Measurements from ENCODE around the gene ETHE1. TPM values are rescaled to one million over a fixed set of nuclear protein-coding genes. Genes with fewer than 3 reads are reported as not detected.

The ETHE1 gene
- total RNA-seq, 3 donors from 2014 or later = 235 to 713 (median 450) TPM

GRCh38 chr19:43562698-43563241, 35.8 kb upstream of the ETHE1 start:
- H3K9me3 ChIP-seq = no peaks in the 10 kb centered on the region
- intact Hi-C loops (cut with DNase I, micrococcal nuclease) = no loop called here
- peak; percentile 83 for ATAC-seq
- no peaks in the 10 kb centered on the region for H3K4me1 ChIP-seq (ENCODE audit: low read depth)
- no peak for TF ChIP-seq CTCF (IDR thresholded peaks at IDR 0.05)
- H3K36me3 ChIP-seq (ENCODE audit: low read depth) = no peaks in the 10 kb centered on the region
- DNase-seq = peak; percentile 66 to 91 (median 76)
- no peak overlapping the region for H3K4me3 ChIP-seq

- no peak for DNase-seq
- no peaks in the 10 kb centered on the region for H3K36me3 ChIP-seq (ENCODE audit: low read depth)
- no peak for TF ChIP-seq CTCF (IDR thresholded peaks at IDR 0.05)
- intact Hi-C loops (cut with DNase I, micrococcal nuclease) = no loop called here
- no peaks in the 10 kb centered on the region for H3K4me1 ChIP-seq (ENCODE audit: low read depth)
- no peak overlapping the region for H3K4me3 ChIP-seq
- ATAC-seq = peak; percentile 7
- H3K9me3 ChIP-seq = no peaks in the 10 kb centered on the region
Observed at GRCh38 chr19:43562226-43562697, 35.3 kb upstream of the ETHE1 start.

GRCh38 chr19:43561139-43561970, 34.4 kb upstream of the ETHE1 start:
- H3K4me3 ChIP-seq = no peak overlapping the region
- DNase-seq = no peak
- no peaks in the 10 kb centered on the region for H3K4me1 ChIP-seq (ENCODE audit: low read depth)
- H3K36me3 ChIP-seq (ENCODE audit: low read depth) = no peaks in the 10 kb centered on the region
- no peak for TF ChIP-seq CTCF (IDR thresholded peaks at IDR 0.05)
- no peak for ATAC-seq
- intact Hi-C loops (cut with DNase I, micrococcal nuclease) = no loop called here
- no peaks in the 10 kb centered on the region for H3K9me3 ChIP-seq

DNA sequence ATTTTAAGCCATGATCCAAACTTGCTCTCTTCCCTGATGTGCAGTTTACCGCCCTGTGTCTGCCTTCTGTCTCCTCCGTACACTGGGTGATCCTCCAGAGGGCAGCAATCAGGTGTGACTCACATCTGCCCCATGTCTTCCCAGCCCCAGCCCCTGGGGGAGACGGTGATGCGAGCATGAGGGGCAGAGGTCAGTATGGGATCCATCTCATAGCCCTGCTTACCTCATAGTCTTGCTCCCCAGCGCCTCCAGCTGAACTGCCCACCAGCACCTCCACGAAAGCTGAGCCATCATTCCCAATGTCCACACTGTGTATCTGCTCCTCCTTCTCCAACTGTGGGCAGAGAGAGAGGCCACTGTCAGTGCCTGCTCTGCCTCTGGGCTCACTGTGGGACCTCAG, 33.7 kb upstream of the ETHE1 start:
- Histone ChIP-seq H3K4me1 (ENCODE audit: low read depth) (no peaks in the 10 kb centered on the region), H3K4me3 (no peak overlapping the region), H3K9me3 (no peaks in the 10 kb centered on the region), H3K36me3 (ENCODE audit: low read depth) (no peaks in the 10 kb centered on the region)
- intact Hi-C loops (cut with DNase I, micrococcal nuclease) = no loop called here
- TF ChIP-seq CTCF (IDR thresholded peaks at IDR 0.05) = no peak
- no peak for DNase-seq
- no peak for ATAC-seq

DNA sequence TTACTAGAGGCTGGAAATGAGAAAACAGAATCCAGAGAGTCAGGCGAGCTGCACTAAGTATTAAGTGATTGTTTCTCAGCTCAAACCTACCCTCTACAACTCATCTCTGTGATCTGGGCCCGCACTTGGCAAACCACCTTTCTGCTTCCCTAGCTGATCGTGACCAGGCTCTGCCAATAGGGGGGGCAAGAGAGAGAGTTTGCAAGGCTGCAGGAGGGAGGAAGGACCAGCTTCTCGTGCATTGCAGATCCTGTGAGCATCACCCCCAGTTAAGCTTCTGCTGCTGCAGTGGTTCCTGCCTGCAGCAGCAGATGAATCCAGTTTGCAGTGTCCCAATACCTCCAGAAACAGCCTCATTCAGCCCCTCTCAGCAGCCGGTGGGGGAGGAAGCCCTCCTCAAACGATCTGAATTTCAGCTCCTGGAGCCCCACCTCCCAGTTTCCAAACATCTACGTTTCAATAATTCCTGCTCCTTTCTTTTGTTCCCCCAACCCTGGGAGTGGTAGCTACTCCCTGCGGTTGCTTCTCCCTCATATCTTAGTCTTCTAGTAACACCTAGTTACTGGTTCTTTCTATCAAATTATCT, 28.3 kb upstream of the ETHE1 start:
- H3K4me1 ChIP-seq (ENCODE audit: low read depth) = no peaks in the 10 kb centered on the region
- DNase-seq = peak in 2 of 3 donors; percentile 78 to 91
- ATAC-seq = peak; percentile 90
- H3K36me3 ChIP-seq (ENCODE audit: low read depth) = no peaks in the 10 kb centered on the region
- intact Hi-C loops (cut with DNase I, micrococcal nuclease) = loop anchor here in 1 of 2 donors (10.0 kb wide), 1 partner anchor 80 kb away; the partner anchor contains the start of gene CADM4
- H3K4me3 ChIP-seq = no peak overlapping the region
- no peaks in the 10 kb centered on the region for H3K9me3 ChIP-seq
- TF ChIP-seq CTCF (IDR thresholded peaks at IDR 0.05) = peak; percentile 71
